ENCODE measurements around the gene PRKAB1. TPM values are rescaled to one million over a fixed set of nuclear protein-coding genes. Genes with fewer than 3 reads are reported as not detected.

Gene PRKAB1
- total RNA-seq, 1 experiment from 2014 or later, result 37.3 TPM

GRCh38 chr12:119710374-119710964 lies 42.5 kb downstream of the PRKAB1 start:
- Histone ChIP-seq H3K4me1 (no peaks in the 10 kb centered on the region; the same call in 1 of the 2 replicates), H3K27me3 (replicated peaks; ENCODE audit: control insufficient read depth, insufficient read depth, low read length) (no peaks in the 10 kb centered on the region), H3K4me3 (ENCODE audit: low read depth, low read length) (no peak overlapping the region), H3K9me3 (no peaks in the 10 kb centered on the region), H3K36me3 (ENCODE audit: control insufficient read depth, insufficient read depth, low read length) (peaks cover 3% of the 10 kb centered on the region)
- intact Hi-C loops (cut with micrococcal nuclease; ENCODE audit: unreplicated experiment), result no loop called here
- H3K27ac Mint-ChIP-seq (ENCODE audit: unreplicated experiment), result no peak overlapping the region
- no peaks in the 10 kb centered on the region for H3K9me3 Mint-ChIP-seq (ENCODE audit: unreplicated experiment)
- no peak for DNase-seq
- no peaks in the 10 kb centered on the region for H3K27me3 Mint-ChIP-seq (ENCODE audit: insufficient read depth, unreplicated experiment)
- ChIA-PET POLR2A (no interaction called here), CTCF (interaction anchor here (0.5 to 0.6 kb wide), 2 partner anchors 127 to 535 kb away, joined by 3 to 9 read pairs; no protein-coding TSS in a partner anchor)
- peaks cover 44% of the 10 kb centered on the region for H3K36me3 Mint-ChIP-seq (ENCODE audit: insufficient read depth, unreplicated experiment)
- peaks cover 5% of the 10 kb centered on the region for H3K4me1 Mint-ChIP-seq (ENCODE audit: low read depth, unreplicated experiment)
- no TSS peak for BruUV-seq (replicated peaks)
- TF ChIP-seq, protein P1, sequence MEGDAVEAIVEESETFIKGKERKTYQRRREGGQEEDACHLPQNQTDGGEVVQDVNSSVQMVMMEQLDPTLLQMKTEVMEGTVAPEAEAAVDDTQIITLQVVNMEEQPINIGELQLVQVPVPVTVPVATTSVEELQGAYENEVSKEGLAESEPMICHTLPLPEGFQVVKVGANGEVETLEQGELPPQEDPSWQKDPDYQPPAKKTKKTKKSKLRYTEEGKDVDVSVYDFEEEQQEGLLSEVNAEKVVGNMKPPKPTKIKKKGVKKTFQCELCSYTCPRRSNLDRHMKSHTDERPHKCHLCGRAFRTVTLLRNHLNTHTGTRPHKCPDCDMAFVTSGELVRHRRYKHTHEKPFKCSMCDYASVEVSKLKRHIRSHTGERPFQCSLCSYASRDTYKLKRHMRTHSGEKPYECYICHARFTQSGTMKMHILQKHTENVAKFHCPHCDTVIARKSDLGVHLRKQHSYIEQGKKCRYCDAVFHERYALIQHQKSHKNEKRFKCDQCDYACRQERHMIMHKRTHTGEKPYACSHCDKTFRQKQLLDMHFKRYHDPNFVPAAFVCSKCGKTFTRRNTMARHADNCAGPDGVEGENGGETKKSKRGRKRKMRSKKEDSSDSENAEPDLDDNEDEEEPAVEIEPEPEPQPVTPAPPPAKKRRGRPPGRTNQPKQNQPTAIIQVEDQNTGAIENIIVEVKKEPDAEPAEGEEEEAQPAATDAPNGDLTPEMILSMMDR (IDR thresholded peaks at IDR 0.05; ENCODE audit: insufficient read depth in 1 of 2, low read depth in 1 of 2, low read length in 1 of 2, severe bottlenecking in 1 of 2, unreplicated experiment in 1 of 2), result no peak
- H3K4me3 Mint-ChIP-seq (ENCODE audit: unreplicated experiment), result no peak overlapping the region

DNA sequence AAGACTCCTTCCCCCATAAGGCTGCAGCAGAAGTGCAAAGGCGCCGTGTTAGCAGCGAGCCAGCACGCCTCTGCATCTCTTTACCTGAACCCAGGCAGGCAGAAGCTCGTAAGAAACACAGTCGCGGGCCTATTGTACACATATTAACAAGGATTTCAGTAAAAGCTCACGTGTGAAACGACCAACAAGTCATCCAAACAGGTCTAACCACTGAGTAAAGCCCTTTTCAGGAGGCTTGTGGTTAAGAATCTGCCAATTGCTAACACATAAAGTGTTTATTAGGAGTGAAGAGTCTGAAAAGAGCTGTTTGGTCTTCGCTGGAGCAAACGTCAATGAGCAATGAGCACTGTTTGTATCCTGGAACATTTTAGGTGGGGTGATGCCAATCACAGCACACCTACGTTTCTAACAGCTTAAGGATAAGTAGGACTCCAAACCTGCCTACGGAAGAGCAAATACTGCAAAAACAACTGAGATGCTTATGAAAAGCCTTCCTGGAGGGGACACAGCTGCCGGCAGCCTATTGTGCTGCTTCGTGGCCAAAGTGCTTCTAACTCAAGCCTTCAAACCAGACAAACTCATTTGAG lies 43.1 kb downstream of the PRKAB1 start:
- Mint-ChIP-seq H3K27ac (ENCODE audit: unreplicated experiment) (no peak overlapping the region), H3K36me3 (ENCODE audit: insufficient read depth, unreplicated experiment) (peaks cover 46% of the 10 kb centered on the region), H3K4me3 (ENCODE audit: unreplicated experiment) (no peak overlapping the region), H3K27me3 (ENCODE audit: insufficient read depth, unreplicated experiment) (no peaks in the 10 kb centered on the region), H3K9me3 (ENCODE audit: unreplicated experiment) (no peaks in the 10 kb centered on the region), H3K4me1 (ENCODE audit: low read depth, unreplicated experiment) (peaks cover 7% of the 10 kb centered on the region)
- no peak for DNase-seq
- peaks cover 6% of the 10 kb centered on the region for H3K4me1 ChIP-seq
- no peak overlapping the region for H3K4me3 ChIP-seq (ENCODE audit: low read depth, low read length)
- no TSS peak for BruUV-seq (replicated peaks)
- no peaks in the 10 kb centered on the region for H3K9me3 ChIP-seq
- POLR2A ChIA-PET, result no interaction called here
- TF ChIP-seq, protein P1 (IDR thresholded peaks at IDR 0.05; ENCODE audit: insufficient read depth in 1 of 2, low read depth in 1 of 2, low read length in 1 of 2, severe bottlenecking in 1 of 2, unreplicated experiment in 1 of 2), result no peak
- intact Hi-C loops (cut with micrococcal nuclease; ENCODE audit: unreplicated experiment), result no loop called here
- CTCF ChIA-PET, result interaction anchor here (0.6 kb wide), 1 partner anchor 534 kb away, joined by 9 read pairs; no protein-coding TSS in a partner anchor
- peaks cover 3% of the 10 kb centered on the region for H3K36me3 ChIP-seq (ENCODE audit: control insufficient read depth, insufficient read depth, low read length)
- H3K27me3 ChIP-seq (replicated peaks; ENCODE audit: control insufficient read depth, insufficient read depth, low read length), result no peaks in the 10 kb centered on the region

- no TSS peak for BruUV-seq (replicated peaks)
- Mint-ChIP-seq H3K27me3 (ENCODE audit: insufficient read depth, unreplicated experiment) (no peaks in the 10 kb centered on the region), H3K36me3 (ENCODE audit: insufficient read depth, unreplicated experiment) (peaks cover 53% of the 10 kb centered on the region), H3K4me3 (ENCODE audit: unreplicated experiment) (no peak overlapping the region), H3K4me1 (ENCODE audit: low read depth, unreplicated experiment) (peaks cover 13% of the 10 kb centered on the region), H3K9me3 (ENCODE audit: unreplicated experiment) (no peaks in the 10 kb centered on the region), H3K27ac (ENCODE audit: unreplicated experiment) (no peak overlapping the region)
- Histone ChIP-seq H3K9me3 (no peaks in the 10 kb centered on the region), H3K36me3 (ENCODE audit: control insufficient read depth, insufficient read depth, low read length) (peaks cover 3% of the 10 kb centered on the region), H3K4me3 (ENCODE audit: low read depth, low read length) (no peak overlapping the region), H3K27me3 (replicated peaks; ENCODE audit: control insufficient read depth, insufficient read depth, low read length) (no peaks in the 10 kb centered on the region), H3K4me1 (peaks cover 11% of the 10 kb centered on the region)
- TF ChIP-seq, protein P1 (IDR thresholded peaks at IDR 0.05; ENCODE audit: insufficient read depth in 1 of 2, low read depth in 1 of 2, low read length in 1 of 2, severe bottlenecking in 1 of 2, unreplicated experiment in 1 of 2), result no peak
- POLR2A ChIA-PET, result no interaction called here
- CTCF ChIA-PET, result no interaction called here
- no peak for DNase-seq
- intact Hi-C loops (cut with micrococcal nuclease; ENCODE audit: unreplicated experiment), result no loop called here
Measured at GRCh38 chr12:119711693-119712092, 43.8 kb downstream of the PRKAB1 start.
